ENCODE results near the gene VPS33A. TPM values are rescaled to one million over a fixed set of nuclear protein-coding genes. Genes with fewer than 3 reads are reported as not detected.

VPS33A gene
- total and polyA plus RNA-seq, 2 of the 13 experiments (the other 11 are each of a cell fraction or from before 2014, with no cell fraction given), result 11.0 to 43.6 TPM

DNA sequence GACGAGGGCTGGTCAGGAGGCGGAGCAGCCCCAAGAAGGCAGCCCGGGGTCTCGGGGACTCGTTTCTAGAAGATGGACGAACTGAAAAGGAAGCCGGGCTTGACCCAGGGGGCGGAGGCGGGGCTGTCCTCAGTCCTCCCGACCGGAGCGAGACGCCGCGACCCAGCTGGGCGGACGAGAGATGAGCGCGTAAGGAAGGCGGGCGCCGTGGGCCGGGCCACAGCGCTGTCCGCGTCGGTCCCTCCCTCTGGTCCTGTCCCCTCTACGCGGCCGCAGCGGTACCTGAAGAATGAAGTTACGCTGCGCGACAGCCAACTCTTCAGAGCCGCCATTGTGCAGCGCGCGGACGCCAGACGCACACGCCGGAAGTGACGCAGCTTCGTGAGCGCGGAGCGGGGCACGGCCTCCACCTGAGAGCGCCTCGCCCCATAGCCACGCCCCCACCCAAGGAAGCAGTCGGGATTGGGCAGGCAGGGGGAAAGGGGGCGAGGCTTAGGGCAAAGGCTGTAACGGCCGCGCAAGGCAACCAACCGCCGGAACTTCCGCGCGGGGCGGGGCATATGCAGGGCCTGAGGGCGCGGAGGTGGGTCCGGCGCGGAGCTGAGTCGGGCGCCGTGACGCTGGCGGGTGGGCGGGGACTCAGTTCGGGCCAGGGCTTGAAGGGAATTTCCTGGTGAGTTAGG, 40.5 kb downstream of the VPS33A start, which contains the start of gene DIABLO (continued):
- peak; percentile 94 for TF ChIP-seq KDM5A (IDR thresholded peaks at IDR 0.05; ENCODE audit: borderline replicate concordance, low read length)
- TF ChIP-seq ZNF563 (CRISPR knock-in tag; IDR thresholded peaks at IDR 0.05), result 0 out of 2 replicates have a peak, but pooled peaks have one; percentile 46
- TF ChIP-seq ZMYM2 (CRISPR knock-in tag; IDR thresholded peaks at IDR 0.05), result peak; percentile 64
- TF ChIP-seq KMT2A (CRISPR knock-in tag; IDR thresholded peaks at IDR 0.05), result peak; percentile 85
- TF ChIP-seq ZNF792 (CRISPR knock-in tag; IDR thresholded peaks at IDR 0.05), result peak; percentile 19; the same call in 1 of the 2 replicates
- 0 out of 2 replicates have a peak, but pooled peaks have one; percentile 56 for TF ChIP-seq NFE2L1 (CRISPR knock-in tag; IDR thresholded peaks at IDR 0.05; ENCODE audit: borderline replicate concordance)
- peak; percentile 20; the same call in 1 of the 2 replicates for TF ChIP-seq MYC (CRISPR knock-in tag; IDR thresholded peaks at IDR 0.05; ENCODE audit: borderline replicate concordance)
- TF ChIP-seq DNMT1 (CRISPR knock-in tag; IDR thresholded peaks at IDR 0.05), result 0 out of 2 replicates have a peak, but pooled peaks have one; percentile 85
- TF ChIP-seq, protein P1, sequence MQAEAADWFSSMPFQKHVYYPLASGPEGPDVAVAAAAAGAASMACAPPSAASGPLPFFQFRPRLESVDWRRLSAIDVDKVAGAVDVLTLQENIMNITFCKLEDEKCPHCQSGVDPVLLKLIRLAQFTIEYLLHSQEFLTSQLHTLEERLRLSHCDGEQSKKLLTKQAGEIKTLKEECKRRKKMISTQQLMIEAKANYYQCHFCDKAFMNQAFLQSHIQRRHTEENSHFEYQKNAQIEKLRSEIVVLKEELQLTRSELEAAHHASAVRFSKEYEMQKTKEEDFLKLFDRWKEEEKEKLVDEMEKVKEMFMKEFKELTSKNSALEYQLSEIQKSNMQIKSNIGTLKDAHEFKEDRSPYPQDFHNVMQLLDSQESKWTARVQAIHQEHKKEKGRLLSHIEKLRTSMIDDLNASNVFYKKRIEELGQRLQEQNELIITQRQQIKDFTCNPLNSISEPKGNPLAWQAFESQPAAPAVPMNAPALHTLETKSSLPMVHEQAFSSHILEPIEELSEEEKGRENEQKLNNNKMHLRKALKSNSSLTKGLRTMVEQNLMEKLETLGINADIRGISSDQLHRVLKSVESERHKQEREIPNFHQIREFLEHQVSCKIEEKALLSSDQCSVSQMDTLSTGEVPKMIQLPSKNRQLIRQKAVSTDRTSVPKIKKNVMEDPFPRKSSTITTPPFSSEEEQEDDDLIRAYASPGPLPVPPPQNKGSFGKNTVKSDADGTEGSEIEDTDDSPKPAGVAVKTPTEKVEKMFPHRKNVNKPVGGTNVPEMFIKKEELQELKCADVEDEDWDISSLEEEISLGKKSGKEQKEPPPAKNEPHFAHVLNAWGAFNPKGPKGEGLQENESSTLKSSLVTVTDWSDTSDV (CRISPR knock-in tag; IDR thresholded peaks at IDR 0.05), result no peak; the same call in 1 of the 2 replicates
- TF ChIP-seq ZNF256 (CRISPR knock-in tag; conservative IDR thresholded peaks at IDR 0.05), result no peak
- TF ChIP-seq, protein P2, sequence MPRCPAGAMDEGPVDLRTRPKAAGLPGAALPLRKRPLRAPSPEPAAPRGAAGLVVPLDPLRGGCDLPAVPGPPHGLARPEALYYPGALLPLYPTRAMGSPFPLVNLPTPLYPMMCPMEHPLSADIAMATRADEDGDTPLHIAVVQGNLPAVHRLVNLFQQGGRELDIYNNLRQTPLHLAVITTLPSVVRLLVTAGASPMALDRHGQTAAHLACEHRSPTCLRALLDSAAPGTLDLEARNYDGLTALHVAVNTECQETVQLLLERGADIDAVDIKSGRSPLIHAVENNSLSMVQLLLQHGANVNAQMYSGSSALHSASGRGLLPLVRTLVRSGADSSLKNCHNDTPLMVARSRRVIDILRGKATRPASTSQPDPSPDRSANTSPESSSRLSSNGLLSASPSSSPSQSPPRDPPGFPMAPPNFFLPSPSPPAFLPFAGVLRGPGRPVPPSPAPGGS (CRISPR knock-in tag; IDR thresholded peaks at IDR 0.05), result 0 out of 2 replicates have a peak, but pooled peaks have one; percentile 11
- no peak for TF ChIP-seq ZNF766 (CRISPR knock-in tag; IDR thresholded peaks at IDR 0.05; ENCODE audit: borderline replicate concordance)
- TF ChIP-seq, protein P3, sequence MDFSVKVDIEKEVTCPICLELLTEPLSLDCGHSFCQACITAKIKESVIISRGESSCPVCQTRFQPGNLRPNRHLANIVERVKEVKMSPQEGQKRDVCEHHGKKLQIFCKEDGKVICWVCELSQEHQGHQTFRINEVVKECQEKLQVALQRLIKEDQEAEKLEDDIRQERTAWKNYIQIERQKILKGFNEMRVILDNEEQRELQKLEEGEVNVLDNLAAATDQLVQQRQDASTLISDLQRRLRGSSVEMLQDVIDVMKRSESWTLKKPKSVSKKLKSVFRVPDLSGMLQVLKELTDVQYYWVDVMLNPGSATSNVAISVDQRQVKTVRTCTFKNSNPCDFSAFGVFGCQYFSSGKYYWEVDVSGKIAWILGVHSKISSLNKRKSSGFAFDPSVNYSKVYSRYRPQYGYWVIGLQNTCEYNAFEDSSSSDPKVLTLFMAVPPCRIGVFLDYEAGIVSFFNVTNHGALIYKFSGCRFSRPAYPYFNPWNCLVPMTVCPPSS (IDR thresholded peaks at IDR 0.05), result no peak
- 0 out of 2 replicates have a peak, but pooled peaks have one; percentile 64 for TF ChIP-seq NFKBIZ (CRISPR knock-in tag; IDR thresholded peaks at IDR 0.05)
- peak; percentile 17; the same call in 1 of the 2 replicates for TF ChIP-seq ARNT2 (CRISPR knock-in tag; IDR thresholded peaks at IDR 0.05; ENCODE audit: low read depth)
- TF ChIP-seq, protein P4, sequence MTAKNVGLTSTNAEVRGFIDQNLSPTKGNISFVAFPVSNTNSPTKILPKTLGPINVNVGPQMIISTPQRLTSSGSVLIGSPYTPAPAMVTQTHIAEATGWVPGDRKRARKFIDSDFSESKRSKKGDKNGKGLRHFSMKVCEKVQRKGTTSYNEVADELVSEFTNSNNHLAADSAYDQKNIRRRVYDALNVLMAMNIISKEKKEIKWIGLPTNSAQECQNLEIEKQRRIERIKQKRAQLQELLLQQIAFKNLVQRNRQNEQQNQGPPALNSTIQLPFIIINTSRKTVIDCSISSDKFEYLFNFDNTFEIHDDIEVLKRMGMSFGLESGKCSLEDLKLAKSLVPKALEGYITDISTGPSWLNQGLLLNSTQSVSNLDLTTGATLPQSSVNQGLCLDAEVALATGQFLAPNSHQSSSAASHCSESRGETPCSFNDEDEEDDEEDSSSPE (CRISPR knock-in tag; IDR thresholded peaks at IDR 0.05), result peak; percentile 64

All from HepG2 (cell line).